HG03439 (cell line): ENCODE measurements around the gene ISCA1.
"Not testable (repeated sequence)": the region's sequence is repeated elsewhere in the genome, so short reads cannot be mapped to it uniquely, and the experiment has no call there.

ENCODE experiments used
- ATAC-seq: cut with Tn5 transposase; IDR thresholded peaks from one replicate; pipeline ENCODE4 v1.9.1; 2021; ENCODE audit warnings: mild to moderate bottlenecking, moderate library complexity; ENCODE audit not compliant: unreplicated experiment

The ISCA1 gene

DNA sequence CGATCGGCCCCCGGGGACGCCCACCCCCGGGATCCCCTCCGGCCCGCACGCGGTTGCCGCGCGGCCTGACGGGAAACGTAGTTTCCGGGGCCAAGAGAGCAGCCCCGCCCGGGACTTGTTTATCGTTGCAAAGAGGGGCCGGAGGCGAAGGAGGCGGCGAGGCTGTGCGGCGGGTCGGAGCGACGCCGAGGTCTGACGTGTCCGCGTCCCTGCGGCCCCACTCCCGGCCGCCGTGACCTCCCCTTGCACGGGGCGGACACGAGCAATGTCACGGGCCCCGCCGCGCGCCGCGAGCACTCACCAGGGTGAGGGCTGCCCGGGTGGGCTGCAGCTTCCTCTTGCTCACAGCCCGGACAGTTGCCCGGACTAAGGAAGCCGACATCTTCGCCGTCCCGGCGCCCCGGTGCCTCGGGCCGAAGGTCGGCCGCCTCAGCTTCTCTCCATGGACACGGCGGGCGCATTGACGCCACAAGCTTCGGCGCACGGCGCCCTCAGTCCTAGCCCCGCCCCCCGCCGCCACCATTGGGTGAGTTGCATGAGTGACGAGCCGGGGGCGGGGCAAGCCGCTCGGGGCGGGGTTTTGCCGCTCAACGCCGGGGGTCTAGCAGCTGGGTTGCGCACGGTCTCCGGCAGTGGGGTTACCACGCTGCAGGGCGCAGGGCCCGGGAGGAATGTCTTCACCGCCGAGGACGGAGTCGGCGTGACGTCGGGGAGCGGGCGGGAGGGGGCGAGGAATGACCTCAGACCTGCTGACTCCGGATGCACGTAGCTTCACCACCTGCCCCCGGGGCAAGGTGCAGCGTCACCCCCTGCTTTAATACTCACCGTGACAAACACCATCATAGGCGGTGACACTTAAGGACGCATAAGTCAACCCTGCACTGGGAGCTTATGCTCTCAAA, at the start of gene ISCA1:
Gene ISCA1 (minus strand): TSS at position 462 of the 902 bp plus-strand sequence. CDS start 80 bp downstream, at position 382.
- ATAC-seq = peak; percentile 79

DNA sequence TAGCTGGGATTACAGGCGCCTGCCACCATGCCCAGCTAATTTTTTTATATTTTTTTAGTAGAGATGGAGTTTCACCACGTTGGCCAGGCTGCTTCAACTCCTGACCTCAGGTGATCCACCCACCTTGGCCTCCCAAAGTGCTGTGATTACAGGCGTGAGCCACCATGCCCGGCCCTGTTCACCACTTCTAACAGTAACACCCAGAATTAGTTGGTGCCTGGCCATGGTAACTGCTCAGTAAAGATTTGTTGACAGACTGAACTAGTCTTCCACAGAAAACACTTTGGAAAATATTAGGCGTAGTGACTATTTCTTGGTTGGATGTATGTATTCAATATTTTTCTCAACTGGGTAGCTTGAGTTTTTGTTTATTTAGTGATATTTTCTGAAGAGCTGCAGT, 47.8 kb upstream of the ISCA1 start:
- no peak for ATAC-seq

DNA sequence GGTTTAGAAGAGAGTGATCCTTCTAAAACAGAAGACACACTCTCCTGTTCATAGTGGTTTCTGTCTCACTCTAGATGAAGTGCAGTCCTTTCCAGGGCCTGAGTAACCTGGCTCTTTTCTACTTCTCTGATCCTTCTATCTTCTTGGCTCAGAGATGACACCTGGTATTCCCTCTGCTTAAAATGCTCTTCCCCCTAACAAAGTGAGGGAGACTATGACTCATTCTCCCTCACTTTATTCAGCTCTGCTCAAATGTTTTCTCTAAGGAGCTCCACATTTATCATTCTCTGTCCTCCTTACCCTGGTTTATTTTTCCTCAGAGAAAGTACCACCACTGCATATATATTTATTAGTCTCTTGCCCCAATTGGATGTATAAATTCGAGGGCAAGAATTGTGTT, 47.3 kb upstream of the ISCA1 start:
- no peak for ATAC-seq

DNA sequence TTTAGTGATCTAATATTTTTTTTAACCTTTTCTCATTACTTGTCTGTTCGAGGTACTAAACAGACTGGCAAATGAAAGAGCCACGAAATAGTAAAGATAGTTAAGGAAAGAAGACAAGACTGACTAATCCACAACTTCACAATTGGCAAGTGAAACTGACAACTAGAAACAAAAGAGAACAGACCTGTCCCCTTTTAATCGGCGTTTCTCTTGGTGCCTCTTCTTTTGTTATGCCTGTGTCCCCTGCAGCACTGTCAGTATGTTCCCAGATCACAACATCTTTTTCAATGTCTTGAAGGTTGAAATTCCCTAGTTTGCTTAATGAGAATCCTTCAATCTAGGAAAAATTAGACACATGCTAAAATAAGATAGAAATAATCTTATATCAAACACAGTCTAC, 45.8 kb upstream of the ISCA1 start:
- no peak for ATAC-seq

DNA sequence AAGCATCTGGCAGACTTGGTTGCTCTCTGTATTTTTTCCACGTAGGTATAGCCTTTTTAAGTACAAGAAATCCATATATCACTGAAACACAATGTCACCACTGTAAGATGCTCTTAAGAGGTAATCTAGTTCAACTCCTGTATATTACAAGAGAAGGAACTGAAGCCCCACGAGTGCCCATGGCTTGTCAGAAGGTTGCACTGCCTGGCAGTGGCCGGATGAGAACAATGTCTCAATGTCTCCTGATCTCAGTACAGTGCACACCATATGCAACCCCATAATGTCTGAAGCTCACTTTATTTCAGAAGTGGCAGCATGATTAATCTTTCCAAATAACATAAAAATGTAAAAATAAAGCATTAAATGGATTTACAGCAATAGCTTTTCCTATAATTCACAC, 44.2 kb upstream of the ISCA1 start:
- ATAC-seq = no peak

DNA sequence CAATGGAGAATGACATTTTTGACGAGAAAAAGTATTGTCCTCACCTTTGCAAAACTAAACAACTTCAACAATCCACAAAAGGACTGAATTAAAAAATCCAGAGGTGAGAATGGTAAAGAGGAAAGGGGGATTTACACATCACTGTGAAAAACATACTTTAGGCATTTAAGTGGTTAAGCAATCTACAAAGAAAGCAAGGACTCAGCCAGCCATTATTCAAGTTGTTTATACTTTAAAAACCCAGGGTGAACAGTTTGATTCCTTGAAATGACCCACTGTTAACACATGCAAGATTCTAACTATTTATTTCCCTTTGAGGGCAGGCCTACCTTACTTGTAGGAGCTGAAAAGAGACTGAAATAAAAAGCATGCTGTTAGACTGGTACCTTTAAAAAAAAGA, 42.6 kb upstream of the ISCA1 start:
- no peak for ATAC-seq

DNA sequence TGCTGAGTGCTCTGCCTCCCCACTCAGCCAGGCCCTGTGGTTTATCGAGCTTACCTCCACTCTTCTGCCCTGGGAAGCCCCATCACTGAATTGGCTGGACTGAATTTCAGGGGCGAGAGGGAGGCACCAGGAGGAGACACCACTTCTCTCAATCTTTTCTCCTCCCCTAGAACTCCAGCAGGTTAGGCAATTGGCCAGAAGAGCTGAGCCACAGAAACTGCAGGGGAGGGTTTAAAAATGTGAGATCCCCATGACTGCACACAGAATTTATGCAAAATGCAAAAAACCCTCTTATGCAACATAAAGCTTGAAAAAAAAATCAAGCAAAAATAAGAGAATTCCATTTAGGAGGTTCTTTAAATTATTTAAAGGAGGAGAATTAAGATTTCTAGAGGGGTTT, 42.0 kb upstream of the ISCA1 start:
- no peak for ATAC-seq

DNA sequence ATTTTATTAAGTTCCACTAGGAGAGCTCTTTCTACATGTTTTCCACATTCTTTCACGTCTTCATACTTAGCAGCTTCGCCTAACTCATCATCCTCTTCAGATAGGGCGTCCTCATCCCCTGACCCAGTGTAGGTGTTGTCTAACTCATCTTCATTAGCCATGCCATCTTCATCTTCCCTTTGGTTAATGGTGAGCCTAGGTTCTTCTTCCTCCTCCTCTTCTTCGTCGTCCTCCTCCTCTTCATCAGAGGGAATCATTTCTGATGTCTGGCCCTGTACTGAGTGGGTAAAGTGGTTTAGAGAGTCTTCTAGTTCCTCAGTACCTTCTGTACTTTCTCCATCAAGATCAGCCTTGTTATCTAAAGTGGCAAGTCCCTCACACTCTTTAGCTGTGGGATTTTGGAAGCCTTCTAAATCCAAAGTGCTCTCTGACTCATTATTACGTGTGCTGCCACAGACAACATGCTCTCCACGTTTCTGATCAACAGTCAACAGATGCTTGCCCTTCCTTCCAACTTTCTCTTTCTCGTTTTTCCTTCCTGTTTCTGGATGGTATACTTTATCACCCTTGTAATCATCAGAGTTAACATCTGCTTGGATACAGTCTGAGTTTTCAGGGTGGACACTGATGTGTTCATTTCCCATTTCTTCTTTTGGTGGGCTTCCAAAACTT, 40.8 kb upstream of the ISCA1 start:
- no peak for ATAC-seq

DNA sequence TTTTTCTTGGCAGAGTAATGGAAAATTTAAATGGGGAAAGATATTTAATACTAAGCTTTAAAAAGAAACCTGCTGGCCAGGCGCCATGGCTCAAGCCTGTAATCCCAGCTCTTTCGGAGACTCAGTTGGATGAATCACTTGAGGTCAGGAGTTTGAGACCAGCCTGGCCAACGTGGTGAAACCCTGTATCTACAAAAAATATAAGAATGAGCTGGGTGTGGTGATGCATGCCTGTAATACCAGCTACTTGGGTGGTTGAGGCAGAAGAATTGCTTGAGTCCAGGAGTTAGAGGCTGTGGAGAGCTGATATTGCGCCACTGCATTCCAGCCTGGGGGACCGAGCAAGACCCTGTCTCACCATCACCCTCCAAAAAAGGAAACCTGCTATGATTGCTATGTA, 39.0 kb upstream of the ISCA1 start:
- ATAC-seq = no peak

DNA sequence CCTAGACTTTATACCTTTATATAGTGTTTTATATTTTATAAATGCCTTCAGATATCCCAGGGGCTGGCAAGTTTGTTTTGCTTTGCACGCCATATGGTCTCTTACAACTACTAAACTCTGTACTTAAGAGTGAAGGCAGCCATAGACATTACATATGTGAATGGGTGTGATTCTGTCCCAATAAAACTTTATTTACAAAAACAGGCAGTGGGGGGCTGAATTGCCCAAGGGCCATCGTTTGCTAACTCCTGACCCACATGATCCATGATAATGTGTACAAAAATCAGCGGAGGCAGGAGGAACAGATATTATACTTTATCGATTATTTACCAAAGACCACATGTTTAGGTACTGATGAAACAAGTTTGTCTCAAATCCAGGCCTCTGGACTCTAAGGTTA, 35.8 kb upstream of the ISCA1 start:
- no peak for ATAC-seq

DNA sequence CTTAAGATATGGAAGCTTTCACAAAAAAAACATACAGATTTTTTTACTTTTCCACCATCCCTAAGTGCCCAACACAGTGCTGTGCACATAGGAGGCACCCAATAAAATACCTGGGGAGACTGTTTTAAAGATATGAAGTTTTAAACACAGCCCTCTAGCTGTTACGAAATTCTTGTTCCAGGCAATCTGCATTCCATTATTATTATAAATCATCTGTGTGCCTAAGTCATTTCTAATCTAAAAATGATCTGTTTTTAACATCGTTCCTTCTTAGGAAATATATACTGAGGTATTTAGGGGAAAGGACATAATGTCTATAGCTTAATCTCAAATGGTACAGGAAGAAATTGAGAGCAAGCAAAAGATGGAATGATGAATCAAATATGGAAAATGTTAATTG, 32.7 kb upstream of the ISCA1 start:
- ATAC-seq = no peak

DNA sequence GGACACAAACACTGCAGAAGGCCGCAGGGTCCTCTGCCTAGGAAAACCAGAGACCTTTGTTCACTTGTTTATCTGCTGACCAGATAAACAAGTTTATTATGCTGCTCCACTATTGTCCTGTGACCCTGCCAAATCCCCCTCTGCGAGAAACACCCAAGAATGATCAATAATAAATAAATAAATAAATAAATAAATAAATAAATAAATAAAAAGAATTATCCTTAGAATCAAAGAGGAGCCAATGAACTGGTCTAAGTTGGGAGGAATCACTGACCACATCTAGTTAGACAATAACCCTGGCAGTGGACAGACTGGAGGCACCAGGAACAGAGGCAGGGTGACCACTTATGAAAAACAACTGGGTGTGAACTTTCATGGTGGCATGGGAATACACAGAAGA, 30.6 kb upstream of the ISCA1 start:
- ATAC-seq = not testable (repeated sequence)

DNA sequence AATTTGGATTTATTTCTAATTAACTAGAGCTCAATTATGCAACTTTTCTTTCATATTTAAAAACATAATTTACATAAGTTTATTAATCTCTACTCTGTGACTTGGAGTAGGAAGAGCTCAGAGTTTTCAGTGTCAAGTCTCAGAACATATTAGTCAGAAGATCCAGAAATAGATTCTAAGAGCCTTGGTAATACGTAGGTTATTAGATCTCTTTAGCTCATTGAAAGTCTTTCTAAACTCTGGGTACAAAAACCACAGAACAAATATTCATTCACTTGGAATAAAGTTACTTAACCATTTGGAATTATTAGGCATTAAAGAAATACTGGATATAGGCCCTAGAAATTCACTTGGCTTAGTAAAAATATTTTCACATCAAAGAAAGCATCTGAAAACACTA, 26.3 kb upstream of the ISCA1 start:
- no peak for ATAC-seq

DNA sequence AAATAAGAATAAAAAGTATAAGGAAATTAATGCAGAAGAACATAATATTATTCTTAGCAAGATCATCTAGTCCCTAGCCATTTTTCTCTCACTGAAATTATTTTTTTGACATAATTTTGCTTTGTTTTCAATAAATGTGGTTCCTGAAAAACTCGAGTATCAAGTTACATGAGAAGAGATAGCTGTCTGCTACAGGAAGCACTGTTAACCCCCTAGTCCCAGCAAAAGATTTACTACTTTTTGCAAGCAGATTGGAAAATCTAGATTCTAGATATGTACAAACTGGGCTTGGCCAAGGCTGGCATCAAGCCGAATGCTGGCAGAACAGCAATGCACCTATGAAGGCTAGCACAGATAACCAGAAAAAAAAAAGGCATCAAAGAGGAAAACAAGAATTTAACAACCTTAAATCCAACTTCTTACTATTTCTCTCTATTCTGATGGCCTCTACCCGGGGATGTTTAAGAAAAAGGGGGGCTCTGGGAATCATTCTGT, 21.9 kb upstream of the ISCA1 start:
- ATAC-seq = no peak

DNA sequence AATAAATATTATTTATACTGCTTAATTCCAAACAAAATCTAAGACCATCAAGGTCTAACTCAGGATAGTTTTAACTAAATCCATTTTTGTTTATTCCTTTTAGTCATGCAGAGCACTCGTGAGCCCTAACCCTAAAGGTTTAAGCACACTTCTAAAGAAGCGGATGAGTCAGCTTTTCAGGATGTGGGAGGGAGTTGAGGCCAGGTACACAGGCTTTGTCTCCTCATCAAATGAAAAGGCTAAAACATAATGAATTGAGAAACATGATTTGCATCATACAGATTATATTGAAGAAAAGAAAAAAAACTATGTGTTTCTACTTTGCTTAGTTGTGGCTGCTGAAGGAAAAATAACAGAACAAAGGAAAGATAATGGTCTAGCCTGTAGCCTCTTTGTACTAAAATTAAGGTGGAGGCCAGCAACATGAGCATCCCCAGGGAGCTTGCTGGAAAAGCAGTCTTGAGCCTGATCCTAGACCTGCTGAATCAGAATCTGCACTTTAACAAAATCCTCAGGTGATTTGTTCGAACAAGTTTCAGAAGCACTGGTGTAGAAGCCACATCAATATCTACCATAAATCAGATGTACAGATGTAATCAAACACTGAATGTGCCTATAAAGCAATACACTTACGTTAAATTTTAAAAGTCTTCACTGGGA, 21.1 kb upstream of the ISCA1 start:
- no peak for ATAC-seq

DNA sequence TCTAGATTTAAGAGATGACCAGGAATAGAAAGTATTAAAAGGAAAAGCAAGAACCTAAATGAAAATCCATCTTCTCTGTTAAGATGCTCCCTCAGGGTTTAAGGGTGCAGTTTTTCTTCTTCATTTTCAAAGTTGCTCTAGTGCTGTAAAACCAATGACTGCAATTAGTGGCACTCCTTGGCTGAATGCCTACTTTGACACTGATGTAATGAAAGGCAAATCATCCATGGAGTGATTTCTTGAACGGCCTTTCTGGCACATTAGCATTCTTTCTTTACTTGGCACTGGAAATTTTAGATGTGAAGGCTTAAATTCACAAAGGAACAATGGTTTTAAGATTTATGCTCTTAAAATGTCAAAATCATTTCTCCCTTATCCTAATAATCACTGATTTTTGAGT, 19.3 kb upstream of the ISCA1 start:
- ATAC-seq = no peak

DNA sequence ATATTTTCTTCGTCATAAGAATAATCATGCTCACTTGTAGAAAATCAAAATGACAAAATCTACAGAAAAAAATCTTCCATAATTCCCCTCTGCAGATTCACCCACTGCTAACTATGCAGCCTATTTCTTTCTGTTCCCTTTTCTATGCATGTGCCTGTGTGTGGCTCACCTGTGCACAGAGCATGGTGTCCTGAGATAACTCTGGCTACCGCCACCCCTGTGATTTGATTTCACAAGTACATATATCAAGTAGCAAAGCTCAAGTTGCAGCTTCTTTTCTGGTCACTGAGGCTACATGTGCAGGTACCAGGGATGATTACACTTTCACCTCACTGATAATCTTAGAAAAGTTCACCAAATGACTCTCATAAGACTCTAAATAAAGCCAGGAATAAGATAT, 18.4 kb upstream of the ISCA1 start:
- no peak for ATAC-seq

DNA sequence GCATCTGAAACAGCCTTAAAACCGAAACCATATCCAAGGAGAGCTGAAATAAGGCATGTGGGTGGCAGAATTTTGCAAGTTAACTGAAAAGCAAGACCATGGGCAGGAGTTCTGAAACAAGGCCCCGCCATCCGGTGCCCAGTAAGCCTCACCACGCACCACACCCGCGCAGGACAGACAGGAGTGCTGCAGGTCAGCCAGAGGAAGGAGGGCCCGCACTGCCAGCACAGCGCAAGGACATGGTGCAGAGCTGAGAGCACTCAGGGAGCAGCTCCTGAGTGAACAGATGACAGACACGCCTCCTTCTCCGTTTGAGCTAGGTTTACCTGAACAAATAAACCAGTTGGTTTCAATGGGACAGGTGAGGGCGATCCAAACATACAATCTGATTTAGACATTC, 16.5 kb upstream of the ISCA1 start:
- ATAC-seq = no peak

DNA sequence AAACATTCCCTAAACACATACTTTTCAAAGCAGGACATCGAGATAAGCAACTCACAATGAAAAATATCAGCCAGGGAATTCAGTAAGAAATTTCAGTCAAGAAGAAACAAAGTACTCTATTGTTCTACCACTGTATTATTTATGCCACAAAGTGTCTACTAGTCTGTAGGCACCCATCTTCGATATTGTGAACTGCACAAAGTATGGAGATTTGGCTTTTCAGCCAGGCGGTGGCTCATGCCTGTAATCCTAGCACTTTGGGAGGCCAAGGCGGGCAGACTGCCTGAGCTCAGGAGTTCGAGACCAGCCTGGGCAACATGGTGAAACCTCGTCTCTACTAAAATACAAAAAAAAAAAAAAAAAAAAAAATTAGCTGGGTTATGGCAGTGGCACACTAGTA, 8.0 kb upstream of the ISCA1 start:
- not testable (repeated sequence) for ATAC-seq

DNA sequence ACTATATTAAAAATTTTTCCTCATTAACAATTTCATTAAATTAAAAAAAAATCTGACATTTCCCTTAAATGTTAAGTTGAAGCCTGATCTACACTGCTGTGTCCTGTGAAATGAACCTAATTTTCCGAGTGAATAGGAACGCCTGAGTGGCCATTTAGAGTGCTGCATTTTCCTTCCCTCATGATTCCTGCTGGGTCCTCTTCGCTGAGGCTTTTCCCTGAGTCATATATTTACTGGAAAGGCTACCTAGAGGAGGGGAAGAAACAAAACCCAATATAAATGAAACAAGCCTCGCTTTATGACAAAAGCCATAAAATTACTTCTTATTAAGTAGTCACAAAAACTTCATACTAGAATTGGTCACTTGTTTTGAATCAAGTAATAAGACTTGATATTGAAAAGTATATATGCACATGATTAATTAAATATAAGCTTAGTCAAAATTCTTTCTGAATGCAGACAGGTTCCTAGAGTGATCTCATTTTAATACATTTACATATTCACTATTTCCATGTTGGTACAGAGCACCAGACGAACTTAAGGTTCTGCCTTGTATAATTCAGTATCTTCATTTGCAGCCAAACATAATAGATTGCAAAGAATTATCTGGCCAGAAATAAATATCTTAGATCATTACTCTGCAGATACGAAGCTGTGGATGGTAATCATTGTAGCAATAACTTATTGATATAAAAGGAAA, 6.3 kb upstream of the ISCA1 start:
- no peak for ATAC-seq

DNA sequence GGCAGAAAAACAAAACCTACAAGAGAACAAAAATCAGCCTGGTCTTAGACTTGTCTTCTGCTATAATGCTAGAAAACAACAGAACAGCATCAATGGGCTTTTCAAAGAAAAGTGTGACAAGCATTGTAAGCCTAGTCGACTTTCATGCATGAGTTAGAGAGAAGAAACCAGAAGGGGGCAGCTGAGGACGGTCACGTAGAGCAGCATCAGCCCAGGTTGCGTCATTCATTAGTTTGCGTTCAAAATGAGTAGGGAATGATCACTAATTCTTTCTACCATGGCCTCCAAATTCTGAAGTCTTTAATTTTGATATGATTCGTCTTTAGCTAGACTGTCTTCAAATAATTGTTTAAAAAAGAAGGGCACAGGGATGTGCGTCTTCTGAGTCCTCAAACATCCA, 4.7 kb upstream of the ISCA1 start:
- no peak for ATAC-seq
